Astrocyte (in vitro differentiated cells and primary cell): Measurements from ENCODE around the gene WSB1. TPM values are rescaled to one million over a fixed set of nuclear protein-coding genes. Genes with fewer than 3 reads are reported as not detected.
A peak's percentile ranks its signal among the peaks of the same experiment; 100 is the strongest.

ENCODE experiments used
- DNase-seq: peaks from one replicate; pipeline ENCODE4 v3.0.0-alpha.2; 2010; ENCODE audit warnings: low read depth
- FAIRE-seq: peaks from 2 replicates; lab custom pipeline; 2011; peaks lifted over from hg19 to GRCh38; lab: Jason Lieb, UNC
- H2AFZ ChIP-seq: 2 replicates; pipeline ENCODE4 v1.6.0; 2012; ENCODE audit warnings: low read depth, low read length, inconsistent platforms
- H3K27ac ChIP-seq: 2 replicates; pipeline ENCODE4 v1.5.1; 2011; ENCODE audit warnings: low read depth, low read length, inconsistent platforms
- H3K27me3 ChIP-seq: 2 replicates; pipeline ENCODE4 v1.6.0; 2011; ENCODE audit warnings: low read length, inconsistent platforms; ENCODE audit not compliant: insufficient read depth
- H3K36me3 ChIP-seq: 2 replicates; pipeline ENCODE4 v1.5.1; 2011; ENCODE audit warnings: low read length, inconsistent platforms; ENCODE audit not compliant: insufficient read depth
- H3K4me1 ChIP-seq: 2 replicates; pipeline ENCODE4 v1.5.1; 2011; ENCODE audit warnings: low read length, inconsistent platforms; ENCODE audit not compliant: insufficient read depth
- H3K4me2 ChIP-seq: 2 replicates; pipeline ENCODE4 v1.6.0; 2012; ENCODE audit warnings: low read length, inconsistent platforms
- H3K4me3 ChIP-seq: 2 replicates; pipeline ENCODE4 v1.5.1; 2011; ENCODE audit warnings: low read depth, mild to moderate bottlenecking, low read length, inconsistent platforms; ENCODE audit not compliant: insufficient read depth
- H3K79me2 ChIP-seq: 2 replicates; pipeline ENCODE4 v1.6.0; 2012; ENCODE audit warnings: mild to moderate bottlenecking, low read length, inconsistent platforms; ENCODE audit not compliant: insufficient read depth
- H3K9ac ChIP-seq: 2 replicates; pipeline ENCODE4 v1.6.0; 2012; ENCODE audit warnings: mild to moderate bottlenecking, low read length, inconsistent platforms
- H3K9me3 ChIP-seq: 2 replicates; pipeline ENCODE4 v1.5.1; 2012; ENCODE audit warnings: low read depth, mild to moderate bottlenecking, low read length, inconsistent platforms; ENCODE audit not compliant: insufficient read depth
- H4K20me1 ChIP-seq: 2 replicates; pipeline ENCODE4 v1.6.0; 2012; ENCODE audit warnings: low read length, inconsistent platforms; ENCODE audit not compliant: insufficient read depth
- H3K27ac Mint-ChIP-seq: one replicate; pipeline ENCODE4 v1.8.0; 2021; ENCODE audit warnings: mild to moderate bottlenecking, mixed read lengths; ENCODE audit not compliant: unreplicated experiment
- H3K27me3 Mint-ChIP-seq: one replicate; pipeline ENCODE4 v1.8.0; 2021; ENCODE audit warnings: low read depth, mixed read lengths; ENCODE audit not compliant: unreplicated experiment
- H3K36me3 Mint-ChIP-seq: one replicate; pipeline ENCODE4 v1.8.0; 2021; ENCODE audit warnings: low read depth, mixed read lengths; ENCODE audit not compliant: unreplicated experiment
- H3K4me1 Mint-ChIP-seq: one replicate; pipeline ENCODE4 v1.8.0; 2021; ENCODE audit warnings: low read depth, mixed read lengths; ENCODE audit not compliant: unreplicated experiment
- H3K4me3 Mint-ChIP-seq: one replicate; pipeline ENCODE4 v1.8.0; 2021; ENCODE audit warnings: mild to moderate bottlenecking, moderate library complexity, mixed read lengths; ENCODE audit not compliant: unreplicated experiment
- H3K9me3 Mint-ChIP-seq: one replicate; pipeline ENCODE4 v1.8.0; 2021; ENCODE audit warnings: mild to moderate bottlenecking, mixed read lengths; ENCODE audit not compliant: unreplicated experiment
- EZH2 ChIP-seq: IDR thresholded peaks from 2 replicates; pipeline ENCODE4 v1.6.1; 2012; ENCODE audit warnings: mild to moderate bottlenecking, low read length, inconsistent platforms; ENCODE audit not compliant: insufficient read depth
- total RNA-seq: library from RNA; stranded (reverse); gene quantifications from 2 replicates; pipeline ENCODE4 v1.2.1, GENCODE V29; 2021
- TF ChIP-seq, protein P1 (sequence below): IDR thresholded peaks from 2 replicates; pipeline ENCODE4 v1.5.1; 2011; ENCODE audit warnings: low read depth, mild to moderate bottlenecking, inconsistent platforms, low read length, moderate library complexity; ENCODE audit not compliant: insufficient read depth

Gene WSB1
- total RNA-seq, 1 donor from 2014 or later, result 217 TPM

DNA sequence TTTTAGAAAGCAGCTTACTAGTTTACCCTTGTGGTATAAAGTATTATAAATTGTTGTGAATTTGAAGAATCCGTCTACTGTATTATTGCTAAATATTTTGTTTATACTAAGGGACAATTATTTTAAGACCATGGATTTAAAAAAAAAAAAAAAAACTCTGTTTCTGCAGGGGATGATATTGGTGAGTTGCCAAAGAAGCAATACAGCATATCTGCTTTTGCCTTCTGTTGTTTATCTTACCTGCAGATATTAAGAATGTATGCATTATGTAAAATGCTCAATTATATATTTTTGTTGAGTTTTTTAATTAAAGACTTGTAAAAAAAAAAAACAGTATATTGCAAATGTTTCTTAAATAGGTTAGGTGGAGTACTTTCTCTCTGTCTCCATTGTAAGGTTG is 19.4 kb downstream of the WSB1 start:
- peaks cover 59% of the 10 kb centered on the region for H3K36me3 ChIP-seq
- H4K20me1 ChIP-seq, result peaks cover 16% of the 10 kb centered on the region
- H3K36me3 Mint-ChIP-seq, result peaks cover 20% of the 10 kb centered on the region
- FAIRE-seq (no peak), DNase-seq (no peak)
- no peak overlapping the region for H3K27ac Mint-ChIP-seq
- H3K4me3 Mint-ChIP-seq, result no peak overlapping the region
- H3K27ac ChIP-seq, result no peak overlapping the region
- no peak overlapping the region for H3K9ac ChIP-seq
- H3K27me3 Mint-ChIP-seq, result no peaks in the 10 kb centered on the region
- peaks cover 11% of the 10 kb centered on the region for H3K4me1 Mint-ChIP-seq
- H3K9me3 ChIP-seq, result no peaks in the 10 kb centered on the region
- H3K4me1 ChIP-seq, result peaks cover 11% of the 10 kb centered on the region
- H2AFZ ChIP-seq, result no peak overlapping the region
- H3K4me3 ChIP-seq, result no peak overlapping the region
- TF ChIP-seq EZH2, result no peak
- TF ChIP-seq, protein P1, sequence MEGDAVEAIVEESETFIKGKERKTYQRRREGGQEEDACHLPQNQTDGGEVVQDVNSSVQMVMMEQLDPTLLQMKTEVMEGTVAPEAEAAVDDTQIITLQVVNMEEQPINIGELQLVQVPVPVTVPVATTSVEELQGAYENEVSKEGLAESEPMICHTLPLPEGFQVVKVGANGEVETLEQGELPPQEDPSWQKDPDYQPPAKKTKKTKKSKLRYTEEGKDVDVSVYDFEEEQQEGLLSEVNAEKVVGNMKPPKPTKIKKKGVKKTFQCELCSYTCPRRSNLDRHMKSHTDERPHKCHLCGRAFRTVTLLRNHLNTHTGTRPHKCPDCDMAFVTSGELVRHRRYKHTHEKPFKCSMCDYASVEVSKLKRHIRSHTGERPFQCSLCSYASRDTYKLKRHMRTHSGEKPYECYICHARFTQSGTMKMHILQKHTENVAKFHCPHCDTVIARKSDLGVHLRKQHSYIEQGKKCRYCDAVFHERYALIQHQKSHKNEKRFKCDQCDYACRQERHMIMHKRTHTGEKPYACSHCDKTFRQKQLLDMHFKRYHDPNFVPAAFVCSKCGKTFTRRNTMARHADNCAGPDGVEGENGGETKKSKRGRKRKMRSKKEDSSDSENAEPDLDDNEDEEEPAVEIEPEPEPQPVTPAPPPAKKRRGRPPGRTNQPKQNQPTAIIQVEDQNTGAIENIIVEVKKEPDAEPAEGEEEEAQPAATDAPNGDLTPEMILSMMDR, result no peak
- no peaks in the 10 kb centered on the region for H3K27me3 ChIP-seq
- no peaks in the 10 kb centered on the region for H3K9me3 Mint-ChIP-seq
- H3K4me2 ChIP-seq, result no peak overlapping the region
- peaks cover 7% of the 10 kb centered on the region for H3K79me2 ChIP-seq

DNA sequence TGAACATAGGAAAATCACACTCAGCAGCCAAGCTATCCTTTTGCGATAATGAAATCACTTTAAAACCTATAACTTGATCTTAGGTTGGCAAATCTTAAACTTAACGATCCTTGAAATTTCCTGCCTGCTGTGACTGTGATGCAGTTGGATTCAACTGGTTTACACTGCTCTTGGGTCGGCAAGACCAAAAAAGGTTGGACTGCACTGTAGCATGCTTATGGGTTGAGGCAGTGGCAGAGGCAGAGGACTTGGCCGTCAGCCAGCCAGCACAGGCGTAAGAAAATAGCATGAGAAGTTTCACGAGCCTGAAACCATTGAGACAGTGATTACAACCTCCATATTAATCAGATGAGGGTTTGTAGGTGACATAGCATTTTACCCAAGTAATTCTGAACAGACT is 21.4 kb downstream of the WSB1 start:
- Mint-ChIP-seq H3K9me3 (no peaks in the 10 kb centered on the region), H3K27ac (peak overlapping the region; percentile 54), H3K36me3 (peaks cover 31% of the 10 kb centered on the region), H3K4me1 (peaks cover 11% of the 10 kb centered on the region), H3K27me3 (no peaks in the 10 kb centered on the region), H3K4me3 (peak overlapping the region; percentile 57)
- no peaks in the 10 kb centered on the region for H3K79me2 ChIP-seq
- H3K36me3 ChIP-seq, result peaks cover 46% of the 10 kb centered on the region
- no peaks in the 10 kb centered on the region for H3K9me3 ChIP-seq
- H3K4me2 ChIP-seq, result no peak overlapping the region
- peak overlapping the region; percentile 53 for H3K9ac ChIP-seq
- H3K4me3 ChIP-seq, result no peak overlapping the region
- no peaks in the 10 kb centered on the region for H3K27me3 ChIP-seq
- no peak overlapping the region for H2AFZ ChIP-seq
- TF ChIP-seq, protein P1, result no peak
- TF ChIP-seq EZH2, result no peak
- H3K4me1 ChIP-seq, result peaks cover 11% of the 10 kb centered on the region
- peak; percentile 94 for DNase-seq
- H4K20me1 ChIP-seq, result peaks cover 16% of the 10 kb centered on the region
- peak; percentile 17 for FAIRE-seq
- peak overlapping the region; percentile 57 for H3K27ac ChIP-seq

DNA sequence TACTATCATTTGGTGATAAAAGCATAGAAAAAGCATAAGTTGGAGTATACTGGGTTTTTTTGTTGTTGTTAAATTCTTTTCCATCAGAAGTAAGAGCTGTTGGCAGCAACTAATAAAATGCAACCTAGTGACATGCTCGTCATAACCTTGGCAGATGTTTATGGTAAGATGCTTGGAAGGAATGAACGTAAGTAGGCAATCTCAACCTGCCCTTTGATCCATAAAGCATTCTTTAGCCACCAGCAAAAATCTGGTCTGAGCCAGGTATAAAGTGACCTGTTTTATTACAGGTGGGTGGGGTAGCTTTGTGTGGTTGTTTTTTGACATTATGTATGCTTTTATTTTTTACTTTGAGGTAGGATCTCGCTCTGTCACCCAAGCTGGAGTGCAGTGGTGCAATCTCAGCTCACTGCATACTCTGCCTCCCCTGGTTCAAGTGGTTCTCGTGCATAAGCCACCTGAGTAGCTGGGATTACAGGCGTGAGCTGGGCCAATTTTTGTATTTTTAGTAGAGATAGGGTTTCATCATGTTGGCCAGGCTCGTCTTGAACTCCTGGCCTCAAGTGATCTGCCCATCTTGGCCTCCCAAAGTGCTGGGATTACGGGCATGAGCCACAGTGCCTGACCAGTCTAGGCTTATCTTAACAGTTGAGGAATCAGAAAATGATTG is 22.0 kb downstream of the WSB1 start:
- peaks cover 11% of the 10 kb centered on the region for H3K4me1 ChIP-seq
- Mint-ChIP-seq H3K4me1 (peaks cover 11% of the 10 kb centered on the region), H3K36me3 (peaks cover 31% of the 10 kb centered on the region), H3K9me3 (no peaks in the 10 kb centered on the region), H3K27ac (no peak overlapping the region), H3K4me3 (no peak overlapping the region), H3K27me3 (no peaks in the 10 kb centered on the region)
- H3K4me3 ChIP-seq, result no peak overlapping the region
- no peaks in the 10 kb centered on the region for H3K27me3 ChIP-seq
- no peaks in the 10 kb centered on the region for H3K79me2 ChIP-seq
- no peak overlapping the region for H3K4me2 ChIP-seq
- FAIRE-seq (no peak), DNase-seq (no peak)
- no peak overlapping the region for H2AFZ ChIP-seq
- H3K9me3 ChIP-seq, result no peaks in the 10 kb centered on the region
- no peak overlapping the region for H3K9ac ChIP-seq
- peak overlapping the region; percentile 57 for H3K27ac ChIP-seq
- TF ChIP-seq EZH2, result no peak
- TF ChIP-seq, protein P1, result no peak
- peaks cover 11% of the 10 kb centered on the region for H4K20me1 ChIP-seq
- H3K36me3 ChIP-seq, result peaks cover 40% of the 10 kb centered on the region
